ENCODE results near the gene PRR23C. TPM values are rescaled to one million over a fixed set of nuclear protein-coding genes. Genes with fewer than 3 reads are reported as not detected.
"Not testable (repeated sequence)": the region's sequence is repeated elsewhere in the genome, so short reads cannot be mapped to it uniquely, and the experiment has no call there.

Gene PRR23C
- total RNA-seq, 2 donors from 2014 or later: not detected

- intact Hi-C loops (cut with DNase I): no loop called here
- Histone ChIP-seq H3K4me1 (no peaks in the 10 kb centered on the region), H3K36me3 (no peaks in the 10 kb centered on the region), H3K4me3 (no peak overlapping the region), H3K27ac (peak overlapping the region; percentile 75), H3K27me3 (no peaks in the 10 kb centered on the region), H3K9ac (ENCODE audit: low read depth in 2 of 2, low read length in 2 of 2) (no peak overlapping the region), H3K9me3 (no peaks in the 10 kb centered on the region)
- DNase-seq: no peak
- TF ChIP-seq, protein P1, sequence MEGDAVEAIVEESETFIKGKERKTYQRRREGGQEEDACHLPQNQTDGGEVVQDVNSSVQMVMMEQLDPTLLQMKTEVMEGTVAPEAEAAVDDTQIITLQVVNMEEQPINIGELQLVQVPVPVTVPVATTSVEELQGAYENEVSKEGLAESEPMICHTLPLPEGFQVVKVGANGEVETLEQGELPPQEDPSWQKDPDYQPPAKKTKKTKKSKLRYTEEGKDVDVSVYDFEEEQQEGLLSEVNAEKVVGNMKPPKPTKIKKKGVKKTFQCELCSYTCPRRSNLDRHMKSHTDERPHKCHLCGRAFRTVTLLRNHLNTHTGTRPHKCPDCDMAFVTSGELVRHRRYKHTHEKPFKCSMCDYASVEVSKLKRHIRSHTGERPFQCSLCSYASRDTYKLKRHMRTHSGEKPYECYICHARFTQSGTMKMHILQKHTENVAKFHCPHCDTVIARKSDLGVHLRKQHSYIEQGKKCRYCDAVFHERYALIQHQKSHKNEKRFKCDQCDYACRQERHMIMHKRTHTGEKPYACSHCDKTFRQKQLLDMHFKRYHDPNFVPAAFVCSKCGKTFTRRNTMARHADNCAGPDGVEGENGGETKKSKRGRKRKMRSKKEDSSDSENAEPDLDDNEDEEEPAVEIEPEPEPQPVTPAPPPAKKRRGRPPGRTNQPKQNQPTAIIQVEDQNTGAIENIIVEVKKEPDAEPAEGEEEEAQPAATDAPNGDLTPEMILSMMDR (IDR thresholded peaks at IDR 0.05): no peak
Measured at GRCh38 chr3:139032326-139033002, 12.2 kb downstream of the PRR23C start.

GRCh38 chr3:139030576-139030975 lies 14.1 kb downstream of the PRR23C start:
- H3K9me3 ChIP-seq; H3K4me1 ChIP-seq; H3K4me3 ChIP-seq; H3K36me3 ChIP-seq; intact Hi-C loops (cut with DNase I); H3K9ac ChIP-seq (ENCODE audit: low read depth in 2 of 2, low read length in 2 of 2); H3K27me3 ChIP-seq; H3K27ac ChIP-seq; DNase-seq: not testable (repeated sequence)

GRCh38 chr3:139024968-139025367 lies 19.7 kb downstream of the PRR23C start:
- DNase-seq: no peak
- H3K4me3 ChIP-seq: no peak overlapping the region
- no peaks in the 10 kb centered on the region for H3K4me1 ChIP-seq
- intact Hi-C loops (cut with DNase I): no loop called here
- TF ChIP-seq, protein P1 (IDR thresholded peaks at IDR 0.05): no peak
- no peak overlapping the region for H3K9ac ChIP-seq (ENCODE audit: low read depth in 2 of 2, low read length in 2 of 2)
- H3K27ac ChIP-seq: no peak overlapping the region
- H3K27me3 ChIP-seq: no peaks in the 10 kb centered on the region
- H3K9me3 ChIP-seq: no peaks in the 10 kb centered on the region
- H3K36me3 ChIP-seq: no peaks in the 10 kb centered on the region

DNA sequence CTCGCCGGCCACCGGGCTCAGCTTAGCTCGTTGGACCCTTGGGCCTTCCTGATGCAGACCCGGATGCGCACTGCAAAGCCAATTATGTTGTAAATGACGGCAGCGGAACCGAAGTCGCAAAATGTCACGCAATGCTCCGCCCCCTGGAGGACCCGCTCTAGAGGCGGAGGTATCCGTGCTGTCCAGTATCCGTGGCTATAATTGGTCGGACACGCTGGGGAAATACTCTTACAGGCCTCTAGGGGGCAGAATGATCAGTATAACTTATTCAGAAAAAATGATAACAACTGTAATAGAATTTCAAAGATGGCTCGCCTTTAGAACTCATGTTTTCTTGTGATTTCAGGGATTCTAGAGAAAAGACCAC lies 23.8 kb downstream of the PRR23C start, which contains the start of gene PRR23B:
PRR23B (minus strand) TSS at position 59 of the 367 bp plus-strand sequence. CDS start 265 bp downstream, outside the sequence.
- no peak within 1 kb of the TSS for H3K27ac ChIP-seq
- intact Hi-C loops (cut with DNase I): no loop called here
- no peaks in the 10 kb centered on the region for H3K27me3 ChIP-seq
- no peak for DNase-seq
- H3K36me3 ChIP-seq: no peaks in the 10 kb centered on the region
- no peaks in the 10 kb centered on the region for H3K4me1 ChIP-seq
- TF ChIP-seq, protein P1 (IDR thresholded peaks at IDR 0.05): no peak
- no peaks in the 10 kb centered on the region for H3K9me3 ChIP-seq
- no peak within 1 kb of the TSS for H3K9ac ChIP-seq (ENCODE audit: low read depth in 2 of 2, low read length in 2 of 2)
- H3K4me3 ChIP-seq: no peak within 1 kb of the TSS

DNA sequence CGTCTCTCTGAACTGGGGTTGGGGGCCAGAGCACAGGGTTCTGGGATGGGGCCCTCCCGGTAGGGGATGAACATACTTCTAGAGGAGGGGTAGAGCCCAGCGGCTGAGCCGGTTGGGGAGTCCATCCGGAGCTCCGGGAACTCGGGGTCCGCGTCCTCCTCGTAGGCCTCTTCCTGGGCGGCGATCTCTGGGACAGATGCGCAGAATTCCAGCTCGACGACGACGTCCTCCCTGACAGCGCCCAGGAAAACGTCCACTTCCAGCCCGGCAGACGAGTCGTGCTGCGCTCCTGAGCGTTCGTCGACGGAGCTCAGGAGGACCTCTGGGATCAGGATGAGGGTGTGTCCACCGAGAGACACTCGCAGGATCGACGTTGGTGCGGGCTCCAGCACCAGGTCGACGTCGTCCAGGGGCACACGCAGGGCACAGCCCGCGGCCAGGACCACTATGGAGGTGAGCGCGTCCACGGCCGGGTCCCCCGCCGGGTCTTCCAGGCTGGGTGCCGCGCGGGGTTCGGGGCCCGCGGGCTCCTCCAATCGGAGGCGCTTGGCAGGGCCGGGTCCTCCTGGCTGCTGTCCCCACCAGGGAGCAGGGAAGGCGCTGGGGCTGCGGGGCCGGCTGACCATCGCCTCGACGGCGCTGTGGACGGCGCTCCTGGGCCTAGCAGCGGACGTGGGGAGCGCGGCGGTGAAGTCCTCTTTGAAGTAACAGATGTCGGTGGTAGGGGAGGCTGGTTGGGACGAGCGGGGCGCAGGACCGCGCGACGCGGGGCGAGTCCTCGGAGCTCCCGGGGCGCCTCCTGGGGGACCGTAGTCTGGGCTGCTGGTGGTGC lies 24.4 kb downstream of the PRR23C start:
- H3K9ac ChIP-seq (ENCODE audit: low read depth in 2 of 2, low read length in 2 of 2): no peak overlapping the region
- H3K27ac ChIP-seq: no peak overlapping the region
- no peaks in the 10 kb centered on the region for H3K9me3 ChIP-seq
- TF ChIP-seq, protein P1 (IDR thresholded peaks at IDR 0.05): no peak
- no peaks in the 10 kb centered on the region for H3K36me3 ChIP-seq
- no peaks in the 10 kb centered on the region for H3K4me1 ChIP-seq
- no peak overlapping the region for H3K4me3 ChIP-seq
- H3K27me3 ChIP-seq: no peaks in the 10 kb centered on the region
- no peak for DNase-seq
- intact Hi-C loops (cut with DNase I): no loop called here
